ENCODE measurements around the gene SPAG16. TPM values are rescaled to one million over a fixed set of nuclear protein-coding genes. Genes with fewer than 3 reads are reported as not detected.

Gene SPAG16
- total RNA-seq, 4 donors from 2014 or later, result 25.6 to 37.5 (median 26.3) TPM

- intact Hi-C loops (cut with DNase I; ENCODE audit: low total_unique reads), result no loop called here
- 67 to 77% methylated on average over 6 of the region's 6 CpGs for WGBS, 2 donors
These were observed 467.2 kb downstream of the SPAG16 start for GRCh38 chr2:213751446-213751845.

GRCh38 chr2:213752575-213752974 is 468.3 kb downstream of the SPAG16 start:
- intact Hi-C loops (cut with DNase I; ENCODE audit: low total_unique reads), result no loop called here

More at GRCh38 chr2:213751446-213751845, 467.2 kb downstream of the SPAG16 start:
- H3K4me3 ChIP-seq (ENCODE audit: low read depth, poor library complexity, severe bottlenecking), result no peak overlapping the region
- TF ChIP-seq CTCF (IDR thresholded peaks at IDR 0.05) (no peak), POLR2A (IDR thresholded peaks at IDR 0.05) (no peak)
- no peak for DNase-seq (ENCODE audit: low spot score in 2 of 2)

GRCh38 chr2:213757525-213757924 is 473.3 kb downstream of the SPAG16 start:
- TF ChIP-seq POLR2A (IDR thresholded peaks at IDR 0.05) (no peak), CTCF (IDR thresholded peaks at IDR 0.05) (no peak)
- 84 to 93% methylated on average over 3 of the region's 3 CpGs for WGBS, 2 donors
- peak in 1 of 2 donors; percentile 63 for DNase-seq (ENCODE audit: low spot score in 2 of 2)
- no peak overlapping the region for H3K4me3 ChIP-seq (ENCODE audit: low read depth, poor library complexity, severe bottlenecking)
- intact Hi-C loops (cut with DNase I; ENCODE audit: low total_unique reads), result no loop called here

More at GRCh38 chr2:213752575-213752974, 468.3 kb downstream of the SPAG16 start:
- TF ChIP-seq POLR2A (IDR thresholded peaks at IDR 0.05), result no peak
- no peak overlapping the region for H3K4me3 ChIP-seq (ENCODE audit: low read depth, poor library complexity, severe bottlenecking)
- 91 to 94% methylated on average over 2 of the region's 2 CpGs for whole genome bisulfite sequencing, 2 donors
- DNase-seq (ENCODE audit: low spot score in 2 of 2), result no peak

- TF ChIP-seq CTCF (IDR thresholded peaks at IDR 0.05), result no peak
- TF ChIP-seq POLR2A (IDR thresholded peaks at IDR 0.05), result no peak
- 51 to 68% methylated on average over 1 of the region's 1 CpG for WGBS, 2 donors
- intact Hi-C loops (cut with DNase I; ENCODE audit: low total_unique reads), result no loop called here
- no peak overlapping the region for H3K4me3 ChIP-seq (ENCODE audit: low read depth, poor library complexity, severe bottlenecking)
- no peak for DNase-seq (ENCODE audit: low spot score in 2 of 2)
These were observed 479.1 kb downstream of the SPAG16 start for GRCh38 chr2:213763354-213763753.

GRCh38 chr2:213763963-213764362 is 479.7 kb downstream of the SPAG16 start:
- TF ChIP-seq CTCF (IDR thresholded peaks at IDR 0.05) (no peak), POLR2A (IDR thresholded peaks at IDR 0.05) (no peak)
- H3K4me3 ChIP-seq (ENCODE audit: low read depth, poor library complexity, severe bottlenecking), result no peak overlapping the region
- no peak for DNase-seq (ENCODE audit: low spot score in 2 of 2)
- WGBS, 2 donors, result 32 to 44% methylated on average over 1 of the region's 1 CpG
- intact Hi-C loops (cut with DNase I; ENCODE audit: low total_unique reads), result no loop called here

- 86 to 95% methylated on average over 10 of the region's 10 CpGs for WGBS, 2 donors
- no peak overlapping the region for H3K4me3 ChIP-seq (ENCODE audit: low read depth, poor library complexity, severe bottlenecking)
- TF ChIP-seq CTCF (IDR thresholded peaks at IDR 0.05) (no peak), POLR2A (IDR thresholded peaks at IDR 0.05) (no peak)
- intact Hi-C loops (cut with DNase I; ENCODE audit: low total_unique reads), result no loop called here
- peak in 1 of 2 donors; percentile 52 for DNase-seq (ENCODE audit: low spot score in 2 of 2)
These were observed 480.6 kb downstream of the SPAG16 start for GRCh38 chr2:213764849-213765248.
